Activated CD8-positive, alpha-beta memory T cell treated with anti-CD3 and anti-CD28 coated beads for 48 hours (primary cell): Measurements from ENCODE around the gene ESM1.

Experiments
- DNase-seq, 3 experiments: peaks; one replicate each; pipeline ENCODE4 v3.0.0-alpha.2; 2020; ENCODE audit warnings: low read depth in 2 of 3, low spot score in 2 of 3

The ESM1 gene

GRCh38 chr5:54986269-54986654, 869 bp upstream of the ESM1 start:
- no peak for DNase-seq

DNA sequence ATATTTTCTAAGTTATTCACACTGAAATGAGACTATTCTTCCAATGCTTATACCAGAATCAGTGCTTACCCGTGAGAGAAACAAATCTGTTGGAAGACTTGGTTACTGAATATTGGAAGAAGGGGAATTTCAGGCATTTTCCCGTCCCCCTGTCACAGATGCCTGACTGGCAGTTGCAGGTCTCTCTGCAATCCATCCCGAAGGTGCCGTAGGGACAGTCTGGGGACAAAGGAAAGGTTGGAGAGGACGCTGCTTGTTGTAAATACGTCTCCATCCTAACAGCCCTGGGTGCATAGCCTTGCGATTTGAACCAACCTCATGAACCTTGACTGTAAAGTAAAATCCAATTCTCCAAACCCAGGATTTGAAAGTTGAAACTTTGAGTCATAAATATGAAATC, 3.5 kb downstream of the ESM1 start:
- no peak for DNase-seq

- DNase-seq, result no peak
Measured at GRCh38 chr5:54975701-54976100, 9.7 kb downstream of the ESM1 start.

DNA sequence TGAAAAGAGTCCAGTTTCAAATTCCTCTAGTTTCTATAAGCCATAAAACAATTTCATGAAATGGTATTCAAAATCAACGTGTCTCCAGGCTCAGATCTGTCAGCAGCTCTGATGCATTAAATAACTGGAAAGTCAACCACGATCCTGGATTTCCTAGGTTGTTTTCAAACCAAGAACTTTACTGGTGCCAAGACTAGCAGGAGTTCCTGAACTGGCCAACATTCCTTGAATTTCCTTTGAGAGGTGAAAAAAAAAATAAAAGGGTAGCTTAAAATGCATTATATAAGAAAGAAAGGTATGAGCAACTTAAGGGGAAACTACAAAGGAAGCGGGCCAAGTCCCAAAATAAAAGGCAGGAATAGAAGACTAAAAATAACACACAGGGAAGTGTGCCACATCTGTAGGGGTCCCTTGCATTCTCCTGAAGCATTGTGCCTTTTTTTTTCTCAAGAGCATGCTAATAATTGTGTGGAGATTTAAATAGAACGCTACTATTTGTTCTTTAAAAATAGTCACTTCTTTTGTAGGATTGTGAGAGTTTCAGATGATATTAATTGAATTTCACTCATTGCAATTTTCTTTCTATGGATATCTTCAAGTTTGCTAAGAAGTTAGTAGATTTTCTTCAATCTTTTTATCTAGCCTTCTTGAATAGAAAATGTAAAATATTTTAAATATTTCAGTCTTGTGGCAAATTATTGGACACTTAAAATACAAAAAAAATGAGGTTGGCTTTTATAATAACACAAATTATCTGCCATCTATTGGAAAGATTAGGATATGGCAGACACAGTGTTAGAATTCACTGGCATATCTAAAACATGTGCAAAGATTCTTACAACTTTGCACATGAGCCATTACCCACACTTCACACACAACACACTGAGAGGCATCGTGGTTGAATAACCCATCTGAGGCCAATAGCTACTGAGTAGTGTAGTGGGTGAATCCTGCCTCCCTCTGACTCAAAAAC, 15.3 kb downstream of the ESM1 start:
- no peak for DNase-seq

DNA sequence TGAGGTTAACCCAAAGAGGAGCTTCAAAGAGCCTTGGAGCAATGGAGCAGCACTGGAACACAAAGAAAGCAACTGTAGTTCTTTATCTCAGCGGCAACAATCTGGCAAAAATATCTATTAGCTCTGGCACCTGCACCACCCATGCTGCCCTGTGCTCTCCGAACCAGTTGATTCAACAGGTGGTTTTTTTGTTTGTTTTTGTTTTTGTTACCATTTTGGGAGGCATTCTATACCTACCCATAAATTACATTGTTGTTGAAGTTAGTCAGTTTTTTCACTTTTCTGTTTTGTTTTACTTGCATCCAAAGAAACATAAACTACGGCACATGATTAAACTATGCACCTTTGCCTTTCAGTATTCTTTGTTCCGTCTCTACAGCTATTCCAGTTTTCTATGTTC, 16.2 kb downstream of the ESM1 start:
- DNase-seq, result no peak

GRCh38 chr5:54965806-54966205, 19.6 kb downstream of the ESM1 start:
- DNase-seq, result no peak

DNA sequence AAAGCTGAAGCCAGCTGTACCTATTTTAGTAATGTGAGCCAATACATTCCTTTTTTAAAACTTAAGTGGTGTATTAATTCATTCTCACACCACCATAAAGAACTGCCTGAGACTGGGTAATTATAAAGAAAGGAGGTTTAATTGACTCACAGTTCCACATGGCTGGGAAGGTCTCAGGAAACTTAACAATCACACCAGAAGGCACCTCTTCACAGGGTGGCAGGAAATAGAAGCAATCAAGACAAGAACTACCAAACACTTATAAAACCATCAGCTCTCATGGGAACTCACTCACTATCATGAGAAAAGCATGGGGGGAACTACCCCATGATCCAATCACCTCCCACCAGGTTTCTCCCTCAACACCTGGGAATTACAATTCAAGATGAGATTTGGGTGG, 21.0 kb downstream of the ESM1 start:
- DNase-seq, result no peak

GRCh38 chr5:54959673-54960418, 25.5 kb downstream of the ESM1 start:
- no peak for DNase-seq

- DNase-seq, result no peak
Measured at GRCh38 chr5:54956922-54957321, 28.5 kb downstream of the ESM1 start.

- DNase-seq, result no peak
Measured at GRCh38 chr5:54947187-54947586, 38.2 kb downstream of the ESM1 start.

GRCh38 chr5:54946306-54946819, 39.0 kb downstream of the ESM1 start:
- DNase-seq, result no peak

- DNase-seq, result no peak
Measured at GRCh38 chr5:54944364-54944763, 41.0 kb downstream of the ESM1 start.

DNA sequence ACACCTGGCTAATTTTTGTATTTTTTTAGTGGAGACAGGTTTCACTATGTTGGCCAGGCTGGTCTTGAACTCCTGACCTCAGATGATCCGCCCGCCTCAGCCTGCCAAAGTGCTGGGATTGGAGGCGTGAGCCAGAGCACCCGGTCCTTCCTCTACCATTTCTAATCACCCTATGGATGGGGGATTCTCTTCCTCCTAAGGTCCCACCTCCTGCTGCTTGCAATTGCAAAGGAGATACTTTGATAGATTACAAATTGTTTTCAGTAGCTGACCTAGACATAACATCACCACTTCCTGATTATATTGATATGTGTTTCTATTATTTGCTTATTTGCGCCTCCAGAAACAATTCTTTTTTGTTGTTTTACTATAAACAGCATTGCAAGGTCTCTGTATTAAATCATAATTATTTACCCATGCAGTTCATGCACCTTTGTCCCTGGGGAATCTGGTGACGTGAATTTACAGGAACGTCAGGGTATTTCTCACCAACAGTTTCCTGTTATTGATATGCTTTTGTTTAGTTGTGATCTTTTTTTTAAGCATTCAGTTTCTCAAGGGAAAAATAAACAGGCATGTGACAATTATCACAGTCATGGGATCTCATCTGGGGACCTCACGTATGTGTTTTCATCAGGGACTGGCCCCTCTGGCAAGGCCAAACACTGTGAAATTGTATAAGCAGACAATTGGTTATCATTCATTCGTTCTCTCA, 43.2 kb downstream of the ESM1 start:
- DNase-seq, result no peak

GRCh38 chr5:54936201-54936600, 49.2 kb downstream of the ESM1 start:
- no peak for DNase-seq

GRCh38 chr5:54932789-54933188, 52.6 kb downstream of the ESM1 start:
- no peak for DNase-seq

DNA sequence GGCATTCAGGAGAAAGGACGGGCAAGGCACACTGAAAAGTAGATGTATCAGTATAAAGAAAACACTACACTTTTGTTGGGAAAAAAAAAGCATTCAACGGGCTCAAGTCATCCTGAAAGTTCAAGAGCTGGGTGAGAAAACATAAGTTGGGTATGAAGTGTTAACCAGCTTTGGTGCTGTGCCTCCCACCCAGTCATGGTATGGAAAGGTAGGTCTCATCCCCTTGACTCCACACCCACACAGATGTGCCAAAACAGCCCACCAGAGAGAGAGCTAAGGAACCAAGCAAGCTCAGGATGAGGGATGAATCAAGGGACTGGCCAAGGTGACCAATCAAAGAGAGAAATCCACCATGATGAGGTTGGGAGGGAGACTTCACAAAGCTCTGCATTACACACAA, 54.7 kb downstream of the ESM1 start:
- peak in 1 of 3 experiments; percentile 5 for DNase-seq
